Cardiac muscle cell (in vitro differentiated cells and primary cell): ENCODE data around the gene AHSA1. TPM values are rescaled to one million over a fixed set of nuclear protein-coding genes. Genes with fewer than 3 reads are reported as not detected.

Experiments used
- DNase-seq, 2 donors: peaks; one replicate each; pipeline versions ENCODE4 v3.0.0 to v3.0.0-alpha.2; 2010 to 2017; ENCODE audit warnings: low read depth in 1 of 2, low spot score in 1 of 2
- H3K27ac ChIP-seq: fragments of 200-600 bp; sonication (generic); 2 replicates; pipeline ENCODE4 v1.5.1; 2016
- H3K27me3 ChIP-seq: fragments of 200-600 bp; sonication (generic); 2 replicates; pipeline ENCODE4 v1.6.0; 2016; ENCODE audit warnings: control low read depth
- H3K36me3 ChIP-seq: fragments of 200-600 bp; sonication (generic); 2 replicates; pipeline ENCODE4 v1.5.1; 2016; ENCODE audit warnings: control low read depth
- H3K4me1 ChIP-seq: fragments of 200-600 bp; sonication (generic); 2 replicates; pipeline ENCODE4 v1.8.1; 2017; ENCODE audit warnings: low read depth, mild to moderate bottlenecking, mixed run types
- H3K4me3 ChIP-seq: fragments of 200-600 bp; sonication (generic); 2 replicates; pipeline ENCODE4 v1.5.1; 2016; ENCODE audit warnings: mild to moderate bottlenecking
- H3K9me3 ChIP-seq: fragments of 200-600 bp; sonication (generic); 2 replicates; pipeline ENCODE4 v1.5.1; 2017; ENCODE audit warnings: low read depth, mild to moderate bottlenecking, control low read depth
- CTCF ChIP-seq: IDR thresholded peaks from 2 replicates; pipeline ENCODE4 v1.5.1; 2012; ENCODE audit warnings: low read depth, mild to moderate bottlenecking, low read length
- polyA plus RNA-seq: library from polyadenylated mRNA; unstranded; fragments of >200 nt; fragmentation: Nextera tagmentation; extraction: Ambion mirVana; gene quantifications from 2 replicates; pipeline ENCODE4 v1.2.1, GENCODE V29; 2016
- total RNA-seq: library from RNA; depleted of rRNA; stranded (reverse); fragments of >200 nt; gene quantifications from 2 replicates; pipeline ENCODE4 v1.2.3, GENCODE V29; 2016

AHSA1 gene
- total and polyA plus RNA-seq, 2 experiments from 2014 or later = 182 to 209 TPM

- Histone ChIP-seq H3K36me3 (peaks cover 45% of the 10 kb centered on the region), H3K4me1 (no peaks in the 10 kb centered on the region), H3K9me3 (no peaks in the 10 kb centered on the region), H3K27ac (no peak overlapping the region), H3K4me3 (no peak overlapping the region), H3K27me3 (no peaks in the 10 kb centered on the region)
- DNase-seq = no peak
- TF ChIP-seq CTCF = no peak
These were observed 9.9 kb downstream of the AHSA1 start for GRCh38 chr14:77467801-77468200.

- Histone ChIP-seq H3K27me3 (no peaks in the 10 kb centered on the region), H3K4me3 (no peak overlapping the region), H3K4me1 (no peaks in the 10 kb centered on the region), H3K27ac (peak overlapping the region; percentile 2), H3K36me3 (peaks cover 37% of the 10 kb centered on the region), H3K9me3 (no peaks in the 10 kb centered on the region)
- TF ChIP-seq CTCF = no peak
- DNase-seq = no peak
These were observed 11.2 kb downstream of the AHSA1 start for GRCh38 chr14:77469067-77469505.

- H3K27ac ChIP-seq = peak overlapping the region; percentile 2
- TF ChIP-seq CTCF = no peak
- no peak overlapping the region for H3K4me3 ChIP-seq
- no peaks in the 10 kb centered on the region for H3K9me3 ChIP-seq
- peaks cover 33% of the 10 kb centered on the region for H3K36me3 ChIP-seq
- DNase-seq = no peak
- H3K4me1 ChIP-seq = no peaks in the 10 kb centered on the region
- H3K27me3 ChIP-seq = no peaks in the 10 kb centered on the region
These were observed 11.6 kb downstream of the AHSA1 start for GRCh38 chr14:77469539-77469938.

GRCh38 chr14:77470224-77470870 is 12.5 kb downstream of the AHSA1 start:
- no peaks in the 10 kb centered on the region for H3K27me3 ChIP-seq
- H3K4me1 ChIP-seq = no peaks in the 10 kb centered on the region
- no peak overlapping the region for H3K4me3 ChIP-seq
- no peak for DNase-seq
- peak overlapping the region; percentile 2 for H3K27ac ChIP-seq
- peaks cover 26% of the 10 kb centered on the region for H3K36me3 ChIP-seq
- no peaks in the 10 kb centered on the region for H3K9me3 ChIP-seq
- no peak for TF ChIP-seq CTCF

- no peak for TF ChIP-seq CTCF
- Histone ChIP-seq H3K9me3 (no peaks in the 10 kb centered on the region), H3K4me3 (no peak overlapping the region), H3K27me3 (no peaks in the 10 kb centered on the region), H3K36me3 (peaks cover 4% of the 10 kb centered on the region), H3K27ac (no peak overlapping the region), H3K4me1 (no peaks in the 10 kb centered on the region)
- no peak for DNase-seq
These were observed 16.0 kb downstream of the AHSA1 start for GRCh38 chr14:77473921-77474320.
